Small intestine (tissue), 7 donors: ENCODE results near the gene BPTF. TPM values are rescaled to one million over a fixed set of nuclear protein-coding genes. Genes with fewer than 3 reads are reported as not detected.
A peak's percentile ranks its signal among the peaks of the same experiment; 100 is the strongest.
"Not testable (repeated sequence)": the region's sequence is repeated elsewhere in the genome, so short reads cannot be mapped to it uniquely, and the experiment has no call there.

ENCODE experiments used
- DNase-seq, 2 donors: peaks; one replicate each; pipeline versions ENCODE4 v3.0.0 to v3.0.0-alpha.2; 2013
- FAIRE-seq: peaks from 2 replicates; lab custom pipeline; 2012; peaks lifted over from hg19 to GRCh38; lab: Jason Lieb, UNC
- H3K27ac ChIP-seq, 3 donors: one replicate each; pipeline ENCODE4 v1.5.1; 2013; ENCODE audit warnings: low read length in 2 of 3, mild to moderate bottlenecking in 2 of 3, control low read depth in 1 of 3, inconsistent platforms in 1 of 3, low read depth in 1 of 3, moderate library complexity in 1 of 3
- H3K27me3 ChIP-seq, 3 donors: one replicate each; pipeline ENCODE4 v1.6.1; 2013; ENCODE audit warnings: low read length in 3 of 3, inconsistent platforms in 1 of 3; ENCODE audit not compliant: control insufficient read depth in 3 of 3, insufficient read depth in 3 of 3
- H3K36me3 ChIP-seq, 3 donors: one replicate each; pipeline ENCODE4 v1.6.1; 2013; ENCODE audit warnings: low read length in 3 of 3, inconsistent platforms in 1 of 3, low read depth in 1 of 3, mild to moderate bottlenecking in 1 of 3, moderate library complexity in 1 of 3; ENCODE audit not compliant: control insufficient read depth in 3 of 3, insufficient read depth in 2 of 3
- H3K4me1 ChIP-seq, 3 donors: one replicate each; pipeline ENCODE4 v1.6.1; 2013; ENCODE audit warnings: low read length in 2 of 3, inconsistent platforms in 1 of 3, low read depth in 1 of 3, mild to moderate bottlenecking in 1 of 3, moderate library complexity in 1 of 3; ENCODE audit not compliant: control insufficient read depth in 3 of 3, insufficient read depth in 2 of 3
- H3K4me3 ChIP-seq, 3 donors: one replicate each; pipeline ENCODE4 v1.5.1; 2013; ENCODE audit warnings: low read length in 3 of 3, control low read depth in 1 of 3, inconsistent platforms in 1 of 3, low read depth in 1 of 3, mild to moderate bottlenecking in 1 of 3, moderate library complexity in 1 of 3
- H3K9me3 ChIP-seq, 2 donors: one replicate each; pipeline ENCODE4 v1.6.1; 2013; ENCODE audit warnings: low read depth in 1 of 2, low read length in 1 of 2; ENCODE audit not compliant: control insufficient read depth in 2 of 2, insufficient read depth in 1 of 2
- WGBS, 3 donors: extraction: QIAGEN DNeasy Blood & Tissue Kit; methylation state at CpG; one replicate each; pipeline ENCODE4 v1.1.7; 2013; 5-methylcytosine and 5-hydroxymethylcytosine counted together
- polyA plus RNA-seq, 4 donors: library from polyadenylated mRNA; stranded (reverse) in 3 of 4; unstranded in 1 of 4; fragments of 200-250 nt in 3 of 4; fragments of 120-200 nt in 1 of 4; gene quantifications; one replicate each; pipeline versions ENCODE4 v1.2.1 to v1.2.3, GENCODE V29; 2013
- donor health status: healthy with polysubstance abuse.
- donor health status: control.
- donor health status: control.
- donor health status: Bipolar disorder and iron deficiency.
- donor health status: healthy.

Gene BPTF
- polyA plus RNA-seq, 4 donors: 11.6 to 59.3 (median 17.5) TPM

GRCh38 chr17:67950945-67951344 lies 125.6 kb downstream of the BPTF start:
- Histone ChIP-seq H3K4me1 (no peaks in the 10 kb centered on the region), H3K27ac (no peak overlapping the region), H3K4me3 (no peak overlapping the region), H3K36me3 (peaks cover 2 to 55% (median 24%) of the 10 kb centered on the region in 3 donors), H3K9me3 (no peaks in the 10 kb centered on the region), H3K27me3 (no peaks in the 10 kb centered on the region)
- DNase-seq (no peak), FAIRE-seq (no peak)
- 92 to 100% (median 98%) methylated on average over 2 of the region's 2 CpGs for WGBS, 3 donors

- peak overlapping the region in 2 of 3 donors; percentile 6 to 66 for H3K27ac ChIP-seq
- no peaks in the 10 kb centered on the region for H3K27me3 ChIP-seq
- no peaks in the 10 kb centered on the region for H3K4me1 ChIP-seq
- FAIRE-seq: no peak
- H3K9me3 ChIP-seq: no peaks in the 10 kb centered on the region
- 9 to 67% (median 34%) methylated on average over 3 of the region's 3 CpGs for WGBS, 3 donors
- DNase-seq: peak; percentile 80 to 83
- H3K4me3 ChIP-seq: no peak overlapping the region
- H3K36me3 ChIP-seq: peaks cover 0 to 45% (median 6%) of the 10 kb centered on the region in 3 donors
These were observed 134.2 kb downstream of the BPTF start for GRCh38 chr17:67959510-67959909.

- Histone ChIP-seq H3K27ac (peak overlapping the region in 1 of 3 donors; percentile 66), H3K36me3 (peaks cover 1 to 53% (median 6%) of the 10 kb centered on the region in 3 donors)
- H3K27me3 ChIP-seq, H3K4me1 ChIP-seq, H3K9me3 ChIP-seq, FAIRE-seq, H3K4me3 ChIP-seq, DNase-seq: not testable (repeated sequence)
- WGBS, 3 donors: 65 to 80% (median 79%) methylated on average over 3 of the region's 3 CpGs
These were observed 135.0 kb downstream of the BPTF start for GRCh38 chr17:67960276-67960675.

GRCh38 chr17:67962156-67962555 lies 136.9 kb downstream of the BPTF start:
- peaks cover 6 to 53% (median 6%) of the 10 kb centered on the region in 3 donors for H3K36me3 ChIP-seq
- WGBS, 3 donors: 86 to 94% (median 91%) methylated on average over 2 of the region's 2 CpGs
- DNase-seq, H3K9me3 ChIP-seq, H3K4me1 ChIP-seq, H3K4me3 ChIP-seq, FAIRE-seq, H3K27me3 ChIP-seq, H3K27ac ChIP-seq: not testable (repeated sequence)

- H3K9me3 ChIP-seq, H3K27me3 ChIP-seq, H3K27ac ChIP-seq, FAIRE-seq, H3K4me3 ChIP-seq, H3K4me1 ChIP-seq: not testable (repeated sequence)
- DNase-seq: peak; percentile 79 to 82
- H3K36me3 ChIP-seq: peaks cover 5 to 48% (median 6%) of the 10 kb centered on the region in 3 donors
- 0% methylated on average over 1 of the region's 1 CpG for WGBS, 3 donors
These were observed 137.9 kb downstream of the BPTF start for GRCh38 chr17:67963145-67963572.

- 93 to 96% (median 95%) methylated on average over 7 of the region's 7 CpGs for WGBS, 3 donors
- FAIRE-seq (no peak), DNase-seq (no peak)
- Histone ChIP-seq H3K27me3 (no peaks in the 10 kb centered on the region), H3K36me3 (peaks cover 5 to 43% (median 7%) of the 10 kb centered on the region in 3 donors), H3K9me3 (no peaks in the 10 kb centered on the region), H3K4me1 (no peaks in the 10 kb centered on the region), H3K27ac (no peak overlapping the region), H3K4me3 (no peak overlapping the region)
These were observed 145.5 kb downstream of the BPTF start for GRCh38 chr17:67970783-67971182.

- FAIRE-seq (no peak), DNase-seq (no peak)
- Histone ChIP-seq H3K4me3 (no peak overlapping the region), H3K27ac (no peak overlapping the region), H3K36me3 (peaks cover 2 to 40% (median 6%) of the 10 kb centered on the region in 3 donors), H3K27me3 (no peaks in the 10 kb centered on the region), H3K9me3 (no peaks in the 10 kb centered on the region), H3K4me1 (no peaks in the 10 kb centered on the region)
- WGBS, 3 donors: 90 to 91% (median 90%) methylated on average over 9 of the region's 9 CpGs
These were observed 148.9 kb downstream of the BPTF start for GRCh38 chr17:67974185-67974584.

- no peaks in the 10 kb centered on the region for H3K9me3 ChIP-seq
- FAIRE-seq: no peak
- no peak for DNase-seq
- H3K27me3 ChIP-seq: no peaks in the 10 kb centered on the region
- H3K4me1 ChIP-seq: no peaks in the 10 kb centered on the region
- H3K36me3 ChIP-seq: peaks cover 2 to 42% (median 6%) of the 10 kb centered on the region in 3 donors
- no peak overlapping the region for H3K27ac ChIP-seq
- no peak overlapping the region for H3K4me3 ChIP-seq
- WGBS, 3 donors: 68 to 75% (median 73%) methylated on average over 8 of the region's 8 CpGs
These were observed 149.3 kb downstream of the BPTF start for GRCh38 chr17:67974598-67975066.

GRCh38 chr17:67976306-67976705 lies 151.0 kb downstream of the BPTF start:
- H3K36me3 ChIP-seq: peaks cover 2 to 44% (median 4%) of the 10 kb centered on the region in 3 donors
- not testable (repeated sequence) for H3K27me3 ChIP-seq, H3K4me3 ChIP-seq, H3K9me3 ChIP-seq, DNase-seq, H3K4me1 ChIP-seq, FAIRE-seq, H3K27ac ChIP-seq
- 93 to 99% (median 97%) methylated on average over 6 of the region's 6 CpGs for WGBS, 3 donors
